Stimulated activated CD8-positive, alpha-beta memory T cell treated with anti-CD3 and anti-CD28 coated beads, Interleukin-15, amount 100 ng/mL, for 48 hours (primary cell): Measurements from ENCODE around the gene MAB21L4.
A peak's percentile ranks its signal among the peaks of the same experiment; 100 is the strongest.

Experiments
- DNase-seq, 2 donors: peaks; one replicate each; pipeline ENCODE4 v3.0.0-alpha.2; 2020; ENCODE audit warnings: low read depth in 2 of 2

The MAB21L4 gene

GRCh38 chr2:240925191-240925567, 29.2 kb upstream of the MAB21L4 start:
- DNase-seq: peak in 1 of 2 donors; percentile 7

GRCh38 chr2:240922982-240923537, 27.1 kb upstream of the MAB21L4 start:
- no peak for DNase-seq

DNA sequence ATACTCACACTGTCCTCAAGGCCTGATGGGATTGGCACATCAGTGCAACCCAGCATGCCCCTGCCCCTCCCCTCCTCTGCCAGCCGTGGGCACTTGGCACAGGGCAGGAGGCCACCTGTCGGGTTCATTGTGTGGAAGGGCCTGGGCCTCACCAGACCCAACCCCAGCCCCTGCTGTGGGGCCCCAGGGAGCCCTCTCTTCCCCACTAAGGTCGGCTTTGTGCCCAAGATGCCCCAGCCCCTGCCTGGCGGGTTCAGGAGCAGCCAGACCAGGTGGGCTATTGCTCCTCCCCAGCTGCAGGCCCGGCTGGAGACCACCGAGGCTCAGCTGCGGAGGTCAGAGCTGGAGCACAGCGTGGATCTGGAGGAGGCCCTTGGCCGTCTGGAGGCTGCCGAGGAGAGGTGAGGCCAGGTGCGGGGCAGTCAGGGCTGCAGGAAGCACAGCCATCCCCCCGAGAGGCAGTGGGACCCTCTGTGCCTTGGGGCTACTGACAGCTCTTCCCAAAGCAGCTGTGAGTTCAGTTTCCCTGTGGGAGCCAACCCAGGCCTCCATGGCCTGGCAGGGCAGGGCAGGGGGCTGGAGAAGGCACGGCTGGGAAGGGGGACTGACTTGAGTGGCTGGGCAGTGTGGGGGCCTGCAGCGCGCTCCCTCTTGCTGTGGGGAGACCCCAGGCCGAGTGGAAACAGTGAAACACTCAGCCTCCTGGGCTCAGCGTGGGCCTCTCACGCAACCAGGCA, 26.5 kb upstream of the MAB21L4 start:
- no peak for DNase-seq

DNA sequence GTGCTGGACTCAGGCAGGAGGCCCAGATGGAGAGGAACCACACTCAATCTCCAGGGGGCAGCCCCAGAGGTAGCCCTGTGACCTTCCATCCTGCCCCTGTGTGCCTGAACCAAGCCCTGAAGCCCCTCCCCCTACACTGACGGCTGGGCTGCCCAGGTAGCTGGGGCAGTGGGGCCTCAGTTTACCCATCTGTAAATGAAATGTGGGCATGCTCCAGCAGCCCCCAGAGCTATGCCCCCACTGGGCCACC, 26.0 kb upstream of the MAB21L4 start:
- DNase-seq: no peak

GRCh38 chr2:240921311-240921994, 25.5 kb upstream of the MAB21L4 start:
- no peak for DNase-seq

- no peak for DNase-seq
Measured at GRCh38 chr2:240920783-240921231, 24.9 kb upstream of the MAB21L4 start.

- no peak for DNase-seq
Measured at GRCh38 chr2:240919786-240920782, 24.1 kb upstream of the MAB21L4 start.

- DNase-seq: no peak
Measured at GRCh38 chr2:240919161-240919781, 23.3 kb upstream of the MAB21L4 start.

- no peak for DNase-seq
Measured at GRCh38 chr2:240918258-240919091, 22.5 kb upstream of the MAB21L4 start.

GRCh38 chr2:240917684-240918257, 21.8 kb upstream of the MAB21L4 start:
- DNase-seq: no peak

- DNase-seq: no peak
Measured at GRCh38 chr2:240917009-240917683, 21.2 kb upstream of the MAB21L4 start.

GRCh38 chr2:240916571-240917008, 20.6 kb upstream of the MAB21L4 start:
- no peak for DNase-seq

DNA sequence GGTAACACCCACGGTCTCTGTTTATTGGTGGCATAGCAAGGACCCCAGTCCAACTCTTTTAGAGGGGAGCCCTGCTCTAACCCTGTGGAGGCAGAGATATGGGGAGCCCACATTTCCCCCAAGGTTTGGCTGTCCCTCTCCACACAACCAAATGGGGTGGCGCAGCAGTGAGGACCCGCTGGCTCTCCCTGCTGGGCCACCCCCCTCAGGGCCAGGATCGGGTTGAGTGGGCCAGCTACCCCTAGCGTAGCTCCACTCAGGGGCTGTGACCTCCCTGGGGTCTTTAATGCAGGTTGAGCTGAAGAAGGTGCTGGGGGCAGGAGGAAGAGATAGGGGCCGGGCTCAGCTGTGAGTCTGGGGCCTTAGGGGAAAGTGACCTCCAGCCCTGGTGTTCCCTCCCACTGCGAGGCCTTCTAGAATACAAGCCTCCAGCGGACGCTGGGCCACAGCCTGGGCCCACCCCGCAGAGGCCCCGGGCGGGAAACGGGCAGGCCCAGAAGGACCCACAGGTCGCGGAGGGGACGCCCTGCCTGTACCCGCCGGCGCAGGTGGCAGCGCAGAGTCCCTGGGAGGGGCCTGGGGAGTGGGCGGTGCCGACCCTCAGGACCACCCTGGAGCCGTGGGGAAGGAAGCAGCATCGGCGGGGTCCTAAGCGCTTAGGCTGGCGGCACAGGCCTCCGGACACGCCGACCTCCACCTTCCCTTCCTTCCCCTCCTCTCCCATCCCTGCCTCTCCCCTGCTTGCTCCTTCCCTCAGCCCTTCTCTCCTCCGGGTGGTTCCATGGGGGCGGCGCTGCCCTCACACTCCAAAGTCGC, 19.8 kb upstream of the MAB21L4 start:
- no peak for DNase-seq

DNA sequence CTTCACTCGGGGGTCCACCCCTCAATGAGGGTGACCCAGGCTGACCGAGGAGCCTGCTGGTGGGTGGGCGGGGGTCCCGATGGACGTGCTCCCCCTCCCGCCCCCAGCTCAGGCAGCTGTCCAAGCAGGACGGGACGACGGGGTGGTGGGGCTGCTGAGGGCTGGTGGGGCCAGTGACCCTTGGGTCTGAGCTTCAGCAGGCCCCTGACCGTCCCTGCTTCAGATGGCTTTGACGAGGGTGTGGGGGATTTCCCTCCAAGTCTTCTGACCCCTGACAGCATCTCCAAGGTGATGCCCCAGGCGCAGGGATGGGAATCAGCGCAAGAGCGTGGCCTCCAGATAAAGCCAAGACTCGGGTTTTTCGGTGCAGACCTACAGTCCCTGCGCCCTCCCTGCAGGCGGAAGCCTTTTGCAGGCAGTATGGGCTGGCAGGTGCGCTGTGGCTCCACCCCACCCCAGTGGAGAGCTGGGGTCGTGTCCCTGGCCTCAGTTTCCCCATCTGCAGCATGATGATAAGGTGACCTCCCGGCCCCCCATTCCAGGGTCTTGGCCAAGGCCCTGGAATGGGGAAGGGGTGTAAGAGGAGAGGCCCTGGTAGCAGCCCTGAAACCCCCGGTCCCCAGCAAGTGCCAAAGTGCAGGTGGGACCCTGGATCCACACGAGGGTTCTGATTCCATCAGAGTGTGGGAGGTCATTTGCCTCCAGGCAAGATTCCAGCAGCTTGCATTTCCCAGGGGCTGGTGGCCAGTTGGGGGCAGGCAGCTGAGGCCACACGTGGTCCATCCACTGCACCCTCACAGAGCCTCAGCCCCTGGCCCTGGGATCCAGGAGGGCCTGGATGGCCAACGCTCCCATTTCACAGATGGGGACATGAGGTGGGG, 18.9 kb upstream of the MAB21L4 start:
- no peak for DNase-seq

DNA sequence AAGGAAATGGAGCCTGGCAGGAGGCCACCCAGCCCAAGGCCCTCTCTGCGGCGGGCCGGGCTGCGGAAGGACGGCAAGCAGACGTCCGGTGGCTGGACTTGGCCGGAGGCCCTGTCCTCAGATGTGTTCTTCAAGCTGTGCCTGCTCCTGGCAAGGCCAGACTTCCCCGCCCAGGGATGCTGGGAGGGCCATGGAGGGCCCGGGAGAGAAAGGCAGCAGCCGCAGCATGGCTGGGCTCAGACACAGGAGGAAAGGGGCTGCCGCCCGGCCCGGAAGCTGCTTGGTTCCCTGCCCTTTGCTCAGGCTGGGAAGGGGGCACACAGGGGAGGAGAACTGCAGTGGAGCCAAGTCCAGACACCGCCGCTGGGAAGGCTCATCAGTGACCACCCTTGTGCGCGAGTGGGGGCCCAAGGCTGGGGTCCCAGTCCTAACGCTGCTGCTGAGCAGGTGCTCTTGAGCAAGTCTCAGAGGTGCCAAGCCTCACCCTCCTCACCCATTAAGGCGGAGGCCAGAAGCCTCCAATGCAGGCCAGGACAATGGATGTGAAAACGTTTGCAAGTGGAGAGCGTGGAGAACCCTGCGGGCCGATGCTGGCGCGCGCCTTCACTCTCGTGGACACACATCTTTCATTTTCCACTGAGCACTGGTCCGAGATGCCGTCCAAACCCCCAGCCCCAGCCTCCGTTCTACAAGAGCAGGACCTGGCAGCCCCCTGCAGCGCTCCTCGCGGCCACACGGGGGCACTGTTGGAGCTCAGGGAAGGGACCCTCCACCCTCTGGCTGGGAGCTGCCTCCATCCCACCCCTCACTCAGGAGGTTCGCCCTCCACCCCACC, 18.1 kb upstream of the MAB21L4 start:
- peak; percentile 28 to 41 for DNase-seq

GRCh38 chr2:240912878-240913809, 17.2 kb upstream of the MAB21L4 start:
- no peak for DNase-seq
